Left lung (tissue), 10 donors: ENCODE measurements around the gene SLIT3. TPM values are rescaled to one million over a fixed set of nuclear protein-coding genes. Genes with fewer than 3 reads are reported as not detected.
A peak's percentile ranks its signal among the peaks of the same experiment; 100 is the strongest.

Experiments used
- ATAC-seq: fragments of 200-7000 bp; cut with Tn5 transposase; one replicate; pipeline ENCODE4 v1.9.1; 2020; ENCODE audit warnings: moderate library complexity
- DNase-seq, 4 donors: peaks; one replicate each; pipeline ENCODE4 v3.0.0-alpha.2; 2013 to 2020
- H3K27ac ChIP-seq, 2 donors: fragments of 200-600 bp; sonication (generic) in 1 of 2; one replicate each; pipeline versions ENCODE4 v1.5.0 to v1.8.0; 2020 to 2021
- H3K27me3 ChIP-seq, 2 donors: fragments of 200-600 bp; sonication (generic) in 1 of 2; one replicate each; pipeline versions ENCODE4 v1.5.0 to v1.8.0; 2020 to 2021
- H3K36me3 ChIP-seq, 2 donors: fragments of 200-600 bp; sonication (generic) in 1 of 2; one replicate each; pipeline versions ENCODE4 v1.5.0 to v1.8.0; 2020 to 2021
- H3K4me1 ChIP-seq, 2 donors: fragments of 200-600 bp; one replicate each; pipeline ENCODE4 v1.8.0; 2021
- H3K4me3 ChIP-seq, 2 donors: fragments of 200-600 bp; sonication (generic) in 1 of 2; one replicate each; pipeline versions ENCODE4 v1.5.0 to v1.8.0; 2020 to 2021; ENCODE audit warnings: mild to moderate bottlenecking in 1 of 2
- H3K9me3 ChIP-seq, 2 donors: fragments of 200-600 bp; sonication (generic) in 1 of 2; one replicate each; pipeline versions ENCODE4 v1.5.0 to v1.8.0; 2020 to 2021
- intact Hi-C, 2 donors: fragments of 100-400 bp; cut with DNase I; formaldehyde crosslinking; loops; one replicate each; pipeline versions ENCODE4 v1.11.2 to v1.14.2; 2022
- polyA plus RNA-seq, 6 donors: library from polyadenylated mRNA; unstranded; fragments of 120-200 nt; gene quantifications; one replicate each; pipeline ENCODE4 v1.2.1, GENCODE V29; 2013; ENCODE audit not compliant: insufficient read length in 6 of 6
- total RNA-seq, 2 donors: library from RNA; stranded (reverse); fragmentation: NEBNext Ultra II Directional; extraction: Animal tissue kit (Norgen Biotek cat#: 25700); gene quantifications; one replicate each; pipeline ENCODE4 v1.2.1, GENCODE V29; 2021
- TF ChIP-seq, protein P1 (sequence below), 2 donors: fragments of 200-600 bp; sonication (generic) in 1 of 2; IDR thresholded peaks; one replicate each; pipeline versions ENCODE4 v1.5.0 to v1.8.0; 2021; ENCODE audit warnings: antibody characterized with exemption in 2 of 2
- donor health status: DM: no; HTN: yes; CAD: no.
- donor health status: DM: no; HTN: no; CAD: no.

SLIT3 gene
- total and polyA plus RNA-seq, 8 donors, result 37.6 to 77.1 (median 45.9) TPM

DNA sequence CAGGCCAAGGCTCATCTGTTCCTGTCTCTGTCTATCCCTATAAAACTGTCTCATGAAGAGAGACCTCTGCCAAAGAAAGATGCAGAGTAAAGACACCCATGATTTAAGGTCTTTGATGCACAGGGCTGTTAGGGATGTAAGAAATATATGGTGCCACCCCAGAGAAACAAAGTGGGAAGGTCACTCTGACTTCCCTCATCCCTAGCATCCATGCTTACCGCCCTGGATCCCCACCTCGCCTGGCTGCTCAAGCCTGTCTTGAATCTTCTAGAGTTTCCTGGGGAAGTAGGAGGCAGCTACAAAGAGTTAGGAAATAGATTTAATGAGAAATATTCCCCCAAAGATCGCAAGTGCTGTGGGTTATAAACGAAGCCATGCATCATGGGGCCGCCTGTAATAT lies 349.2 kb downstream of the SLIT3 start:
- ATAC-seq (no peak), DNase-seq (no peak)
- Histone ChIP-seq H3K9me3 (no peaks in the 10 kb centered on the region), H3K36me3 (no peaks in the 10 kb centered on the region), H3K27ac (no peak overlapping the region), H3K4me3 (no peak overlapping the region), H3K4me1 (no peaks in the 10 kb centered on the region), H3K27me3 (no peaks in the 10 kb centered on the region)
- intact Hi-C loops, result no loop called here
- TF ChIP-seq, protein P1, sequence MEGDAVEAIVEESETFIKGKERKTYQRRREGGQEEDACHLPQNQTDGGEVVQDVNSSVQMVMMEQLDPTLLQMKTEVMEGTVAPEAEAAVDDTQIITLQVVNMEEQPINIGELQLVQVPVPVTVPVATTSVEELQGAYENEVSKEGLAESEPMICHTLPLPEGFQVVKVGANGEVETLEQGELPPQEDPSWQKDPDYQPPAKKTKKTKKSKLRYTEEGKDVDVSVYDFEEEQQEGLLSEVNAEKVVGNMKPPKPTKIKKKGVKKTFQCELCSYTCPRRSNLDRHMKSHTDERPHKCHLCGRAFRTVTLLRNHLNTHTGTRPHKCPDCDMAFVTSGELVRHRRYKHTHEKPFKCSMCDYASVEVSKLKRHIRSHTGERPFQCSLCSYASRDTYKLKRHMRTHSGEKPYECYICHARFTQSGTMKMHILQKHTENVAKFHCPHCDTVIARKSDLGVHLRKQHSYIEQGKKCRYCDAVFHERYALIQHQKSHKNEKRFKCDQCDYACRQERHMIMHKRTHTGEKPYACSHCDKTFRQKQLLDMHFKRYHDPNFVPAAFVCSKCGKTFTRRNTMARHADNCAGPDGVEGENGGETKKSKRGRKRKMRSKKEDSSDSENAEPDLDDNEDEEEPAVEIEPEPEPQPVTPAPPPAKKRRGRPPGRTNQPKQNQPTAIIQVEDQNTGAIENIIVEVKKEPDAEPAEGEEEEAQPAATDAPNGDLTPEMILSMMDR (IDR thresholded peaks at IDR 0.05), result no peak

DNA sequence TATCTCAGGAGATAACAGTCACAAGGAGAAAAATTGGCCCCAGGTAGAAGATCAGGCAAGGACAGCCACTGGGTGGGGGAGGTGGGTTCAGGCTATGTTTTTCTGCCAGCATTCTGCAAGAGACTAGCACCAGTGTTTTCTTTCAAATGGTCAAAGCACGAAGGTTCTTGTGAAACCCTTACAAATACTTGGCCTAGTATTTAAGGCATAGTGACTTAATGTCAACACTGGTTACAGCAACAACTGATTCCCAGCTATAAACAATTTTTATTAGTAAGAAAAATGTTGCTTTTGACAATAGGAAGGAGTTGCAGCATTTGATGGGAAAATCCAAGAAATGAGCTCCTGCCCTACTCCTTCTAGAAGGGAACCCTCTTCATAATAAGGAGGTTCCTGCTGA lies 349.6 kb downstream of the SLIT3 start:
- no peaks in the 10 kb centered on the region for H3K4me1 ChIP-seq
- H3K27me3 ChIP-seq, result peaks cover 0 to 2% of the 10 kb centered on the region in 2 donors
- no peaks in the 10 kb centered on the region for H3K9me3 ChIP-seq
- no peaks in the 10 kb centered on the region for H3K36me3 ChIP-seq
- no peak for ATAC-seq
- intact Hi-C loops, result no loop called here
- peak in 2 of 4 donors; percentile 56 to 73 for DNase-seq
- no peak overlapping the region for H3K4me3 ChIP-seq
- TF ChIP-seq, protein P1 (IDR thresholded peaks at IDR 0.05), result no peak
- H3K27ac ChIP-seq, result no peak overlapping the region

DNA sequence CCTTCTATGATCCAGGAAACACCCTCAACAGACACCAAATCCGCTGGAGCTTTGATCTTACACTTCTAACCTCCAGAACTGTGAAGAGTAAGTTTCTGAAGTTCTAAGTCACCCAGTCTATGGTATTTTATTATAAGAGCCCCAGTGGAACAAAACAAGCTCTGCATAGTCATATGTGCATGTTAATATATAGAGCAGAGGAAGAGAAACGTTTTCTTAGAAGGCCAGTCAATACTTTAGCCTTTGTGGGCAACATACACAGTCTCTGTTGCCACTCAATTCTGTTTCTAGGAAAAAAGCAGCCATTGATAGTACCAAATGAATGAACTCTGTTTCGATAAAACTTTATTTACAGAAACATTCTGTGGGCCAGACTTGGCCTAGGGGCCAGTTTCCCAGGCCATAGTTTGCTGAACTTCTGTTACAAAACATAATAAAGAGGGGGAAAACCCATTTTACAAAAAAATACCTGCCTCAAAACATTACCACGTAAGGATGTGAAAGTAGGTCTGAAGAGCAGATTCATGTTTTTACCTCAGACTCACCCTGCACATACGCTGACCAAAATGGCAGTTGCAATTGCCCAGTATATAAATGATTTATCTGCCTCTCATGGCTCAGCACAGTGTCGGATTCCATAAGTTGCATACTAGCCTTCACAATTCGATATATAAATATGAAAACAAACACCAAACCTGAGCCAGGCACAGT lies 350.5 kb downstream of the SLIT3 start:
- H3K27ac ChIP-seq, result no peak overlapping the region
- no peak overlapping the region for H3K4me3 ChIP-seq
- TF ChIP-seq, protein P1 (IDR thresholded peaks at IDR 0.05), result no peak
- ATAC-seq (no peak), DNase-seq (no peak)
- H3K4me1 ChIP-seq, result no peaks in the 10 kb centered on the region
- no peaks in the 10 kb centered on the region for H3K36me3 ChIP-seq
- intact Hi-C loops, result no loop called here
- no peaks in the 10 kb centered on the region for H3K9me3 ChIP-seq
- H3K27me3 ChIP-seq, result peaks cover 0 to 3% of the 10 kb centered on the region in 2 donors

DNA sequence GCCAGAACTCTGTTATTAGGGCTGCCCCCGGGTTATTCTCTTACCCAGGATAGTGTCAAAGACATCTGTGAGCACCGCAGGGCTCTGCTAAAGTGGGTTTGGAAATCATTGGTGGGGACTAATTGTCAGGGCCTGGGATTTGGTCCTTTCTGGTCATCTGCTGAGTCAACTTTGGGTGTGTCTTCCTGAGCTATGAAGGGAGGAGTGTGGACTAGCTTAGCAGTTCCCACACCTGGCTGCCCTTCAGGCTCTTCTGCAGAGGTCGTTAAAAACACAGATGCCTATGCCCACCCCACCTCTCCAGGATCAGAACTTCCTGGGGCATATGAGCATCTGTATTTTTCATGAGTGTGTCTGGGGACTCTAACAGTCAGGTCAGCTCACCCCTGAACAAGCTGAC lies 352.2 kb downstream of the SLIT3 start:
- TF ChIP-seq, protein P1 (IDR thresholded peaks at IDR 0.05), result no peak
- Histone ChIP-seq H3K4me3 (no peak overlapping the region), H3K27me3 (peaks cover 0 to 3% of the 10 kb centered on the region in 2 donors), H3K9me3 (no peaks in the 10 kb centered on the region), H3K4me1 (no peaks in the 10 kb centered on the region), H3K36me3 (no peaks in the 10 kb centered on the region), H3K27ac (no peak overlapping the region)
- intact Hi-C loops, result no loop called here
- ATAC-seq (no peak), DNase-seq (no peak)

DNA sequence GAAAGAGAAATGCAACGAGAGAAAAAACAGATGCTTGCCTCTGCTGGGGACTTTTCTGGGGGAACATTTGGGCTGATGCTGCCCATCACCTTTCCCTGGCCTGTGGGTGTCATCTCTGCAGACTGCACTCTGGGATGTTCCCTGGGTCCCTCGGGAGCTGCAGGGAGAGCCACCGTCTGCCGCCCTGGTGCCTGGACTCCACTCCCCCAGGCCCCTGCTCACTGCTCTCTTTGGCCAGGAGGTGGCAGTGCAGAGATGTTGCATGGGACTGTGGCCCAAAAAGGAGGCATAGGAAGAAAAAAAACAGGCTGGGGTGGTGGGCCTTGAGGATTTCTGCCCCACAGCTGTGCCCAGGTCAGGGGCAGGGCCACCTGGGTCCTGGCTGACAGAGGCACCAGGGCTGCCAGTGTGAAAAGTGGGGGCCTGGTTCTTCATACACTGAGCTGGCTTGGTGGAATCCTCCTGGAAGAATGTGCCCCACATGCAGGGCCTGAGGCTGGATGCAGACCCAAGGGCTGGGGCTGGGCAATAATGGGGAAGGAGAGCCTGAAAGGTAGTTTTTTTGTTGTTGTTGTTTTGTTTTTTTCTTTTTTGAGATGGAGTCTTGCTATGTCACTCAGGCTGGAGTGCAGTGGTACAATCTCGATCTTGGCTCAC lies 353.6 kb downstream of the SLIT3 start:
- ATAC-seq, result peak; percentile 81

More for the DNA sequence above, 353.6 kb downstream of the SLIT3 start:
- peak in 2 of 4 donors; percentile 34 to 58 for DNase-seq
- TF ChIP-seq, protein P1 (IDR thresholded peaks at IDR 0.05), result peak; percentile 45 to 61
- Histone ChIP-seq H3K36me3 (no peaks in the 10 kb centered on the region), H3K27ac (no peak overlapping the region), H3K9me3 (no peaks in the 10 kb centered on the region), H3K27me3 (peaks cover 0 to 4% of the 10 kb centered on the region in 2 donors), H3K4me3 (no peak overlapping the region), H3K4me1 (no peaks in the 10 kb centered on the region)
- intact Hi-C loops, result no loop called here
